GM21367 (cell line): ENCODE data around the gene PSMB2.
A peak's percentile ranks its signal among the peaks of the same experiment; 100 is the strongest.
"Not testable (repeated sequence)": the region's sequence is repeated elsewhere in the genome, so short reads cannot be mapped to it uniquely, and the experiment has no call there.

ENCODE experiments used
- ATAC-seq: cut with Tn5 transposase; IDR thresholded peaks from one replicate; pipeline ENCODE4 v1.9.1; 2021; ENCODE audit not compliant: unreplicated experiment

The PSMB2 gene

GRCh38 chr1:35641233-35641866, at the start of gene PSMB2:
TSS of gene PSMB2 (minus strand) at chr1:35641526. CDS start at chr1:35641432, 94 bp downstream.
- ATAC-seq = peak; percentile 70

GRCh38 chr1:35691080-35691479, 49.8 kb upstream of the PSMB2 start:
- ATAC-seq = no peak

GRCh38 chr1:35690103-35690502, 48.8 kb upstream of the PSMB2 start:
- ATAC-seq = not testable (repeated sequence)

GRCh38 chr1:35688161-35688560, 46.8 kb upstream of the PSMB2 start:
- ATAC-seq = no peak

- no peak for ATAC-seq
Measured at GRCh38 chr1:35683012-35683411, 41.7 kb upstream of the PSMB2 start.

GRCh38 chr1:35680271-35680670, 38.9 kb upstream of the PSMB2 start:
- ATAC-seq = no peak

GRCh38 chr1:35675773-35676172, 34.4 kb upstream of the PSMB2 start:
- no peak for ATAC-seq

GRCh38 chr1:35674111-35674510, 32.8 kb upstream of the PSMB2 start:
- no peak for ATAC-seq

GRCh38 chr1:35672116-35672515, 30.8 kb upstream of the PSMB2 start:
- no peak for ATAC-seq

GRCh38 chr1:35668506-35668905, 27.2 kb upstream of the PSMB2 start:
- no peak for ATAC-seq

- no peak for ATAC-seq
Measured at GRCh38 chr1:35666916-35667315, 25.6 kb upstream of the PSMB2 start.

- ATAC-seq = no peak
Measured at GRCh38 chr1:35666216-35666615, 24.9 kb upstream of the PSMB2 start.

- no peak for ATAC-seq
Measured at GRCh38 chr1:35663434-35663833, 22.1 kb upstream of the PSMB2 start.

- no peak for ATAC-seq
Measured at GRCh38 chr1:35661474-35661795, 20.1 kb upstream of the PSMB2 start.

GRCh38 chr1:35660581-35661473, 19.5 kb upstream of the PSMB2 start:
- no peak for ATAC-seq

GRCh38 chr1:35659589-35659988, 18.3 kb upstream of the PSMB2 start:
- no peak for ATAC-seq

- no peak for ATAC-seq
Measured at GRCh38 chr1:35657851-35658250, 16.5 kb upstream of the PSMB2 start.

- no peak for ATAC-seq
Measured at GRCh38 chr1:35656863-35657232, 15.5 kb upstream of the PSMB2 start.

- ATAC-seq = no peak
Measured at GRCh38 chr1:35656148-35656862, 15.0 kb upstream of the PSMB2 start.

- no peak for ATAC-seq
Measured at GRCh38 chr1:35655196-35655595, 13.9 kb upstream of the PSMB2 start.

- ATAC-seq = no peak
Measured at GRCh38 chr1:35650416-35650815, 9.1 kb upstream of the PSMB2 start.

- ATAC-seq = no peak
Measured at GRCh38 chr1:35646043-35646442, 4.7 kb upstream of the PSMB2 start.
